ENCODE results near the gene SHISA2. TPM values are rescaled to one million over a fixed set of nuclear protein-coding genes. Genes with fewer than 3 reads are reported as not detected.
"Not testable (repeated sequence)": the region's sequence is repeated elsewhere in the genome, so short reads cannot be mapped to it uniquely, and the experiment has no call there.

SHISA2 gene
- total and polyA plus RNA-seq, 4 experiments from 2014 or later: 0.32 to 0.58 (median 0.36) TPM; not detected in 1

GRCh38 chr13:26071691-26072090, 19.9 kb upstream of the SHISA2 start:
- Mint-ChIP-seq H3K4me3 (no peak overlapping the region), H3K27me3 (peaks cover 13 to 21% of the 10 kb centered on the region in 2 donors)
- intact Hi-C loops (cut with micrococcal nuclease): loop anchor here (1.0 to 10.0 kb wide), 2 partner anchors 497 to 1067 kb away; no protein-coding TSS in a partner anchor

GRCh38 chr13:26069642-26070041, 17.8 kb upstream of the SHISA2 start:
- intact Hi-C loops (cut with micrococcal nuclease): loop anchor here (10.0 kb wide), 1 partner anchor 1065 kb away; no protein-coding TSS in a partner anchor
- DNase-seq; H3K9me3 Mint-ChIP-seq; H3K4me1 Mint-ChIP-seq; H3K36me3 Mint-ChIP-seq; POLR2A ChIA-PET (ENCODE audit: partially characterized antibody); H3K36me3 ChIP-seq (ENCODE audit: insufficient read depth, low read length); H3K27ac Mint-ChIP-seq; H3K4me3 ChIP-seq (ENCODE audit: low read length in 2 of 2); H3K4me1 ChIP-seq (ENCODE audit: insufficient read depth, low read length); H3K9me3 ChIP-seq (ENCODE audit: control insufficient read depth in 1 of 2, low read length in 2 of 2); H3K27ac ChIP-seq (ENCODE audit: low read depth, low read length); H3K4me3 Mint-ChIP-seq; H3K27me3 ChIP-seq (ENCODE audit: insufficient read depth, low read length): not testable (repeated sequence)
- CTCF ChIA-PET (ENCODE audit: partially characterized antibody): interaction anchor here (1.3 to 4.1 kb wide), 2 partner anchors 11 to 240 kb away, joined by 3 to 18 read pairs; no protein-coding TSS in a partner anchor
- H3K27me3 Mint-ChIP-seq: peaks cover 6 to 12% of the 10 kb centered on the region in 2 donors

More at GRCh38 chr13:26071691-26072090, 19.9 kb upstream of the SHISA2 start:
- no peak overlapping the region for H3K27ac Mint-ChIP-seq
- H3K9me3 ChIP-seq (ENCODE audit: control insufficient read depth in 1 of 2, low read length in 2 of 2): no peaks in the 10 kb centered on the region
- H3K4me3 ChIP-seq (ENCODE audit: low read length in 2 of 2): no peak overlapping the region
- ChIA-PET CTCF (ENCODE audit: partially characterized antibody) (interaction anchor here (1.1 to 4.1 kb wide), 3 partner anchors 10 to 497 kb away, joined by 4 to 18 read pairs (median 11); no protein-coding TSS in a partner anchor), POLR2A (ENCODE audit: partially characterized antibody) (no interaction called here)
- H3K36me3 ChIP-seq (ENCODE audit: insufficient read depth, low read length): no peaks in the 10 kb centered on the region
- no peaks in the 10 kb centered on the region for H3K4me1 Mint-ChIP-seq
- H3K4me1 ChIP-seq (ENCODE audit: insufficient read depth, low read length): no peaks in the 10 kb centered on the region
- H3K36me3 Mint-ChIP-seq: no peaks in the 10 kb centered on the region
- DNase-seq: no peak
- H3K27ac ChIP-seq (ENCODE audit: low read depth, low read length): no peak overlapping the region
- no peaks in the 10 kb centered on the region for H3K9me3 Mint-ChIP-seq
- no peaks in the 10 kb centered on the region for H3K27me3 ChIP-seq (ENCODE audit: insufficient read depth, low read length)

- H3K4me3 Mint-ChIP-seq; H3K27me3 ChIP-seq (ENCODE audit: insufficient read depth, low read length): not testable (repeated sequence)
- CTCF ChIA-PET (ENCODE audit: partially characterized antibody): interaction anchor here (1.3 to 6.5 kb wide), 2 partner anchors 239 to 494 kb away, joined by 6 to 42 read pairs; no protein-coding TSS in a partner anchor
These were observed 16.6 kb upstream of the SHISA2 start for GRCh38 chr13:26068372-26068771.

GRCh38 chr13:26067601-26068000, 15.8 kb upstream of the SHISA2 start:
- Histone ChIP-seq H3K27me3 (ENCODE audit: insufficient read depth, low read length) (no peaks in the 10 kb centered on the region), H3K4me1 (ENCODE audit: insufficient read depth, low read length) (no peaks in the 10 kb centered on the region), H3K4me3 (ENCODE audit: low read length in 2 of 2) (no peak overlapping the region), H3K27ac (ENCODE audit: low read depth, low read length) (no peak overlapping the region), H3K9me3 (ENCODE audit: control insufficient read depth in 1 of 2, low read length in 2 of 2) (no peaks in the 10 kb centered on the region), H3K36me3 (ENCODE audit: insufficient read depth, low read length) (no peaks in the 10 kb centered on the region)
- Mint-ChIP-seq H3K27me3 (peaks cover 3 to 9% of the 10 kb centered on the region in 2 donors), H3K4me1 (peaks cover 0 to 1% (median 0%) of the 10 kb centered on the region in 4 donors), H3K9me3 (no peaks in the 10 kb centered on the region), H3K36me3 (no peaks in the 10 kb centered on the region), H3K4me3 (no peak overlapping the region), H3K27ac (no peak overlapping the region)
- ChIA-PET CTCF (ENCODE audit: partially characterized antibody) (interaction anchor here (1.3 to 6.5 kb wide), 2 partner anchors 239 to 493 kb away, joined by 6 to 42 read pairs; no protein-coding TSS in a partner anchor), POLR2A (ENCODE audit: partially characterized antibody) (no interaction called here)
- intact Hi-C loops (cut with micrococcal nuclease): no loop called here
- DNase-seq: no peak

More at GRCh38 chr13:26068372-26068771, 16.6 kb upstream of the SHISA2 start:
- DNase-seq; POLR2A ChIA-PET (ENCODE audit: partially characterized antibody); intact Hi-C loops (cut with micrococcal nuclease); H3K27ac Mint-ChIP-seq; H3K27ac ChIP-seq (ENCODE audit: low read depth, low read length); H3K27me3 Mint-ChIP-seq; H3K36me3 ChIP-seq (ENCODE audit: insufficient read depth, low read length); H3K4me3 ChIP-seq (ENCODE audit: low read length in 2 of 2); H3K9me3 Mint-ChIP-seq; H3K36me3 Mint-ChIP-seq; H3K4me1 Mint-ChIP-seq; H3K4me1 ChIP-seq (ENCODE audit: insufficient read depth, low read length); H3K9me3 ChIP-seq (ENCODE audit: control insufficient read depth in 1 of 2, low read length in 2 of 2): not testable (repeated sequence)

GRCh38 chr13:26066492-26066891, 14.7 kb upstream of the SHISA2 start:
- H3K4me1 ChIP-seq (ENCODE audit: insufficient read depth, low read length); H3K36me3 ChIP-seq (ENCODE audit: insufficient read depth, low read length); H3K4me3 ChIP-seq (ENCODE audit: low read length in 2 of 2); H3K27me3 Mint-ChIP-seq; H3K36me3 Mint-ChIP-seq; intact Hi-C loops (cut with micrococcal nuclease); DNase-seq; H3K27ac ChIP-seq (ENCODE audit: low read depth, low read length); H3K9me3 ChIP-seq (ENCODE audit: control insufficient read depth in 1 of 2, low read length in 2 of 2); H3K27me3 ChIP-seq (ENCODE audit: insufficient read depth, low read length); H3K9me3 Mint-ChIP-seq; H3K4me3 Mint-ChIP-seq; H3K27ac Mint-ChIP-seq; H3K4me1 Mint-ChIP-seq; POLR2A ChIA-PET (ENCODE audit: partially characterized antibody): not testable (repeated sequence)
- CTCF ChIA-PET (ENCODE audit: partially characterized antibody): interaction anchor here (1.5 to 6.5 kb wide), 2 partner anchors 238 to 492 kb away, joined by 7 to 42 read pairs; no protein-coding TSS in a partner anchor

- intact Hi-C loops (cut with micrococcal nuclease): loop anchor here (1.0 to 2.0 kb wide), 3 partner anchors 234 to 489 kb away; no protein-coding TSS in a partner anchor
- H3K36me3 Mint-ChIP-seq: no peaks in the 10 kb centered on the region
- no peaks in the 10 kb centered on the region for H3K9me3 Mint-ChIP-seq
- Histone ChIP-seq H3K27me3 (ENCODE audit: insufficient read depth, low read length) (no peaks in the 10 kb centered on the region), H3K4me3 (ENCODE audit: low read length in 2 of 2) (no peak overlapping the region), H3K36me3 (ENCODE audit: insufficient read depth, low read length) (no peaks in the 10 kb centered on the region), H3K4me1 (ENCODE audit: insufficient read depth, low read length) (no peaks in the 10 kb centered on the region), H3K27ac (ENCODE audit: low read depth, low read length) (no peak overlapping the region), H3K9me3 (ENCODE audit: control insufficient read depth in 1 of 2, low read length in 2 of 2) (no peaks in the 10 kb centered on the region)
- ChIA-PET POLR2A (ENCODE audit: partially characterized antibody) (no interaction called here), CTCF (ENCODE audit: partially characterized antibody) (interaction anchor here (1.0 to 6.5 kb wide), 11 partner anchors 8 to 529 kb away, joined by 3 to 43 read pairs (median 4); no protein-coding TSS in a partner anchor)
- H3K27ac Mint-ChIP-seq: peak overlapping the region in 1 of 7 donors; percentile 69
- H3K4me3 Mint-ChIP-seq: no peak overlapping the region
- peak; percentile 39 to 55 (median 52) for DNase-seq
- H3K27me3 Mint-ChIP-seq: peaks cover 0 to 12% of the 10 kb centered on the region in 2 donors
- H3K4me1 Mint-ChIP-seq: peaks cover 0 to 1% (median 0%) of the 10 kb centered on the region in 4 donors
These were observed 11.1 kb upstream of the SHISA2 start for GRCh38 chr13:26062853-26063444.

GRCh38 chr13:26061947-26062346, 10.1 kb upstream of the SHISA2 start:
- Histone ChIP-seq H3K4me1 (ENCODE audit: insufficient read depth, low read length) (no peaks in the 10 kb centered on the region), H3K9me3 (ENCODE audit: control insufficient read depth in 1 of 2, low read length in 2 of 2) (no peaks in the 10 kb centered on the region), H3K4me3 (ENCODE audit: low read length in 2 of 2) (no peak overlapping the region), H3K27ac (ENCODE audit: low read depth, low read length) (no peak overlapping the region), H3K36me3 (ENCODE audit: insufficient read depth, low read length) (no peaks in the 10 kb centered on the region), H3K27me3 (ENCODE audit: insufficient read depth, low read length) (no peaks in the 10 kb centered on the region)
- H3K36me3 Mint-ChIP-seq: no peaks in the 10 kb centered on the region
- H3K4me3 Mint-ChIP-seq: peak overlapping the region in 1 of 8 donors; percentile 43
- DNase-seq: no peak
- H3K27me3 Mint-ChIP-seq: peaks cover 0 to 7% of the 10 kb centered on the region in 2 donors
- ChIA-PET CTCF (ENCODE audit: partially characterized antibody) (interaction anchor here (0.9 to 5.6 kb wide), 11 partner anchors 9 to 528 kb away, joined by 3 to 43 read pairs (median 4); no protein-coding TSS in a partner anchor), POLR2A (ENCODE audit: partially characterized antibody) (no interaction called here)
- H3K27ac Mint-ChIP-seq: peak overlapping the region in 1 of 7 donors; percentile 28
- H3K9me3 Mint-ChIP-seq: no peaks in the 10 kb centered on the region
- intact Hi-C loops (cut with micrococcal nuclease): loop anchor here (2.0 kb wide), 1 partner anchor 383 kb away; no protein-coding TSS in a partner anchor
- H3K4me1 Mint-ChIP-seq: peaks cover 0 to 1% (median 0%) of the 10 kb centered on the region in 4 donors
